ENCODE data around the gene ADAMTS18.

ADAMTS18 gene

DNA sequence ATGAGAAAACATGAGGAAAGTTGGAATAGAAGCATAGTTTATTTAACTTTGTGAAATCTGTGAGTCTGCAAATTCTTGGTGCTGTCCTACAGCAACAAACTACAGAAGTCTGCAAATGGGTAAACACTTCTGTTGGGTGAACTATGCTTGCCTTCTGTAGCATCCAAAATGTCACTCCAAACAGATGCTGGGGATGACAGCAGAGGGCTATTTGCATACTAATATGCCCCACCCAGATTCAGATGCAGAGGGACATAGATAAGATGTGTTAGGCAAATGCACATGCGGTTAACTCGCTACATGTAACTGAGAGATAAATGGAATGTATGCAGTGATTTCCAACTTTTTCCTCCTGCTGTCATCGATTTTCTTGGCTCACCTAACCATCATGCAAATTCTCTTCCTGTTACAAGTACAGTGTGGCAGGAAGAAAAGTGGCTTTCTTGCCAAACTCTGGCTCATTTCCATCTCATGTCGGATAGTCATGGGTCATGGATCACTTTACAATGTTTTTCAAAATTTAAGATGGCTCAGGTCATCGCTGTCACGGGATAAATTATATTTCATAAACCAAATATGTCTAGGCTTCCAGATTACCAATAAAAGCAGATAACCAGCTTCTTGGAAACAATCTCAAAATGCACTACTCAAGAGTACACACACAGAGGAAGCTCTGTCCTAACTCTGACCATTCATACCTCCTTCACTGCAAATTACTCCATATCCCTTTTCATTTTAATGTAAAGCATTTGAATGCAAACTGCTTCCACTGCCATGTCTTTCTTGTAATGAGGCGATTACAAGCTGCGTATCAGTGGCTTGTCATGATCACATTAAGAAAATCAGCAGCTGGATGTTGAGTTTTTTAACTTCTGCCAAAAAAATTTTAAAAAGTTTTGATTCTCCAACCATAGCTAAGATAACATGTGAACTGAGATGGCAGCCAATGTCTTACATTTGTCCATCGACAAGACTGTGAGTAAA lies 47.7 kb downstream of the ADAMTS18 start:
- DNase-seq, result no peak

DNA sequence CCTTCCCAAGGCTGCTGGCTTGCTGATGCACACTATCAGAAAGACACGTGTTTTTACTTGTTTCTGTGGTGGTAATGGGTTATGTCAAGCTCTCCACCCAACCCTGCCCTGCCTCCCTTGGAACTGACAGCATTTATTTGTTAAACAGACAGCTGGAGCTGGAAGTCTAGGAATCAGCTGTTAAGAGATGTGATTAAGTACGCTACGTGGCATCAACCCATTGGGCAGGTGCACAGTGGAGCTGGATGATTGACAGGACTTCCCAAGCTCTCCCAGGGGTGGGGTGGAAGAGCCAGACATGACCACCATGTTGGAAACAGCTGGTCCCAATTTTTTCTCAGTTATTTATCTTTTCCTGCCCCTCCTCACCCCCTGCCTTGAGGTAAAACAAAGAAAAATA lies 49.4 kb downstream of the ADAMTS18 start:
- DNase-seq, result no peak

DNA sequence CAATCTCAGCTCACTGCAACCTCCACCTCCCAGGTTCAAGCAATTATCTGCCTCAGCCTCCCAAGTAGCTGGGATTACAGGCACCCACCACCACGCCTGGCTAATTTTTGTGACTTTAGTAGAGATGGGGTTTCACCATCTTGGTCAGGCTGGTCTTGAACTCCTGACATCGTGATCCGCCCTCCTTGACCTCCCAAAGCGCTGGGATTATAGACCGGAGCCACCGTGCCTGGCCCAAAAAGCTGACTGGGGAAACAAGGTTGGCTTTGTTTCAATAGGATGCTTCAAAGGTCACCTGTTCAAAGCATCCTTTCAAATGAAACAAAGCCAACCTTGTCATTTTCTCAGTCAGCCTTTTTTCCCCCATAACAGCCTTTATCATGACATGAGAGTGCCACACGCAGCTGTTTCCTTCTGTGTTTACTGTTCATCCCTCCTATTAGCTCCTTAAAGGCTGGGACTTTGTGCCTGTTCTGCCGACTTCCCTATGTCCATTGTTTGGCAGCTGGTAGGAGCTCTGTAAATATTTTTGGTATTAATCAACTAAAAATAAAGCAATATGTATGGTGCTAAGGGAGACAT lies 51.1 kb downstream of the ADAMTS18 start:
- no peak for DNase-seq

DNA sequence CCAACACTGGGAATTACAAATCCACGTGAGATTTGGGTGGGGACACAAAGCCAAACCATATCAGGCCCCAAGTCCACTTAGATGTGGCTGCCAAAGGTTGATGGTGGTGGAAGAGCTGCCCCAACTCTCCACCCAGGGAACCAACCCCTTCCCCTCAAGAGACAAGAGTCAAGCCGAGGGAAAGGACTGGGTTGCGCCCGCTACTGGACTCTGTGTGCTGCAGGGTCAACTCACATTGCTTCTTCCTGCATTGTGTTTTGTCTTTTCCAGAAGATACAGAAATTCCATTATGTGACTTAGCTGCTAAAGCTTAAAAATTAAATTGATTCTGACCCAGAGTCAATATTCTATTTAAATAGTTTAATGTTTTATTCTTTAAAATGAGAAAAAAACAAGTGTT lies 58.5 kb downstream of the ADAMTS18 start:
- no peak for DNase-seq

DNA sequence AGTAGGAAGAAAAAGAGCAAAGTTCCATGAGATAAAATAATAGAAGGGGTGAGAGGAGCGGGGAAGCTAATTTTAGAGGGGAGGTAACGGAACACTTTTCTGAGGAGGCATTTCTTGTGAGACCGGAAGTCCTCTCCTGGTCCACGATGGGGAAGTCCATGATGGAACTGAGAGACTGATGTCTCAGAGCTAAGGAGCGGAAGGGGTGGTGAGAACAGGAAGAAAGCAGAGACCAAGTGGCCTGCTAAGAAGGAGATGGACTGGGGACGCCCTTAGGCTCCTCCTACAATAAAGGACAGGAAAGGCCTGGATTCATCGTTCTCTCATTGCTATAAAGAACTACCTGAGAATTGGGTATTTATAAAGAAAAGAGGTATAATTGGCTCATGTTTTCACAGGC lies 59.4 kb downstream of the ADAMTS18 start:
- DNase-seq, result no peak

DNA sequence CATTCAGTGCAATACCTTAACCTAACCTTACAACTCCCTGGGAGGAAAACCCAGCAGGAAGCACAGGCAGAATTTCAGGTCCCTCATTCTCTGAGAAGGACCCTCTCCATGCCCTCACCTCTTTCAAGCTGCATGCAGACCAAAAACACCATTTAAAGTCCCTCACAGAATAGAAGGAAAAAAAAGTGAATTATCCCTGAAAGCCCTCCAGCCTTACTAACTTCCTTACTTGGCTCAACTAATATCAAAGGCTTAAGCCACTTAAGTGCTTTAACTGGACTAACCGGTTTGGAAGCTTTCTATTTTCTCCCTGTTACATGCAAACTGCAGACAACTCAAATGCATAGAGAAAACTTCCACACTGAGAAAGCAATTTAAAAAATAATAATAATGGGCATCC lies 60.5 kb downstream of the ADAMTS18 start:
- peak; percentile 38 for DNase-seq

DNA sequence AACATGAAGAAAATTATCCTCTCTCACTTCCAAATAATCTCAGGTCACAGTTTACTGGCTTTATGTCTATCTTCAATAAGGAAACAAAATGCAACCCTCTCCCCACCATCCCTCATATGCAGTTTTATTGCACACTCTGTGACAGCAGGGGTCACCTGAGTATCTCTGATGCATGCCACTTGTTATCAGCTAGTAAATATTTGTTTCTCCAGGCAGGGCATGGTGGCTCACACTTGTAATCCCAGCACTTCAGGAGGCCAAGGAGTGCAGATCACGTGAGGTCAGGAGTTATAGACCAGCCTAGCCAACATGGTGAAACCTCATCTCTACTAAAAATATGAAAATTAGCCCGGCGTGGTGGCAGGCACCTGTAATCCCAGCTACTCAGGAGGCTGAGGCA lies 61.1 kb downstream of the ADAMTS18 start:
- no peak for DNase-seq

DNA sequence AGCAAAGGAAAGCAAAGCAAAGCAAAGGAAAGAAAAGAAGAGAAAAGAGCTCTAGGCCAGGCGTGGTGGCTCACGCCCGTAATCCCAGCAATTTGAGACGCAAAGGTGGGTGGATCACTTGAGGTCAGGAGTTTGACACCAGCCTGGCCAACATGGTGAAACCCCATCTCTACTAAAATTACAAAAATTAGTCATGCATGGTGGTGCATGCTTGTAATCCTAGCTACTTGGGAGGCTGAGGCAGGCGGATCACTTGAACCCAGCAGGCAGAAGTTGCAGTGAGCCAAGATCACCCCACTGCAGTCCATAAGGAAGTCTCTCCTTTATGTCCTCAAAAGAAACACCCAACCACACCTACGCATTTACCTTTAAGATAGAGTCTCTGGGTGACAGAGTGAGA lies 70.1 kb downstream of the ADAMTS18 start:
- DNase-seq, result no peak

DNA sequence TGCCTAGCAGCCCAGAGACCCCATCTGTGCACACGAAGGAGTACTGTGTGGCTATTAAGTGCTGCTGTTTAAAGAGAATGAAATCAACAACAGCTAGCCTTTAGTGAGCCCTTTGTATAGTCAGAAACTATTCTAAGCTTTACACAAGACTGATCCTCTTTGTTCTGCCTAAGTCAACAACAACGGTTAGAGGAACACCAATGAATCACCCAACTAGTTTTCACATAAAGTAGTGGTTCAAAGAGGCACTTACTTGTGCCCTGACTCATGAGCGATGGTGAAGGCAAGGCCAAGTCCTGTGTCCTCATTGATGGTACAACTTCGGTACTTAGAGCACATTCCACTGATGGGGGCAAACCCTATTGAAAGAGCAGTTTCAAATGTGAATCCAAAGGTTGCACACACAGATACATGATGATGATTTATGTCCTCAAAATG lies 75.8 kb downstream of the ADAMTS18 start:
- DNase-seq, result no peak

DNA sequence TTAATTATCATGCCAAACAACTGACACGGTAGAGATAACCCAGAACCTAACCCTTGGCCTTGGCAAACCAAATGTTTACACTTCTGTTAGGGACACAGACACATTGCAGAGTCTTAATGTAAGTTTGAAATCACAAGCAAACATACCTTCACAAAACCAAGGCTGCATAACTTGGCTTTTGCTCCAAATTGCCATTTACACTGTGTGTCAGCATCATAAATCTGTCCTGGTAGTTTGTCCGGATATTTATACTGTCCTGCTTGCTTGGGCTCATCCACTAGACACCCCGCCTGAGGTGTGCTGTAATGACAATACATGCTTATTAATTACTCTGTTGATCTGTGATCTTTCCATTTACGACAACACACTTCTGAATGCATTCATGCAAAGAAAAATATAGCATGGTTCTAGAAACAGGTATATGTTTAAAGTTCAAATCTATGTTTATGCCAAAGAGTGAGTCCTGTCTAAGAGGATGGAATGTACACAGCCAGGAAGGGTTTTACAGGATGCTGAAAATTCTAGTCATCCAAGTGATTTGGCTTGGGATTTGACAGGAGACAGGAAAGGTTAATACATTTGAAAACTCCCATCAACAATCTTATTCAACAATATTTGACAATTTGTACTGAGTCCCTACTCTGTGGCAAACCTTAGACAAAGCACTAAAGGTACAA lies 81.1 kb downstream of the ADAMTS18 start:
- DNase-seq, result no peak

DNA sequence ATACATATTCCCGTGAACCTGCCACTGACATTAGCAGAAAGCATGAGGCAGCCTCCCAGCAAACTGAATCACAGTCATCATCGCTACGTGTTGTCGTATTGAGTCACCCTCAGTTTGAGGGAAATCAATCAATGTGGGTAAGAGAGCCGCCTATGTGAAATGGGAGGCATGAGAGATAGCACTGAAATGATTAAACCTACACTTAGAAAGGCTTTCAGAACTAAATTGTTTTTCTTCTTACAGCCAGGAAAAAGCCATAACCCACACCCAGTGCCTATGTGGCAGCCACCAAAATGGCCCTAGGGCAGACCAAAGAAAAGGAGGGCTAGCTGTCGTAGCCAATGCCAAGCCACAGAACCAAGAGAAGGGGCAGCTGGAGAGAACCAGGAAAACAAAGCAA lies 90.5 kb downstream of the ADAMTS18 start:
- no peak for DNase-seq

DNA sequence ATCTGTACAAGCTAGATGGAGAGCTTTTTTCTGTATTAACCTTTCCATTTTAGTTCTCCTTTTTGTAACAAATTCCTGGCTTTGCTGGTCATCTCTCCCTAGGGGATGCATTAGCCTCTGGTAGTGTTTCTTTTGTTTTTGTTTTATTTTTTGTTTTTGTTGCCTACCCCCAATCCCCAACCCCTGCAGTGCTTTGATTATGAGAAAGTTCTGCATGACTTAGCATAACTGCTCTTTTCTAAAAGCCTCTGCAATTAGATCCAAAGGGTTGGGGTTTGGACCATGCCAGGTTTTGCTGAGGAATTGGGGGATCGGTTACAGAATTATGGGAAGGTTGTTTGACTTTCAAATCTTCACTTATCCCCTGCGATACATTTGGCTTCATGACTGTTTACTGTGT lies 98.2 kb downstream of the ADAMTS18 start:
- no peak for DNase-seq

DNA sequence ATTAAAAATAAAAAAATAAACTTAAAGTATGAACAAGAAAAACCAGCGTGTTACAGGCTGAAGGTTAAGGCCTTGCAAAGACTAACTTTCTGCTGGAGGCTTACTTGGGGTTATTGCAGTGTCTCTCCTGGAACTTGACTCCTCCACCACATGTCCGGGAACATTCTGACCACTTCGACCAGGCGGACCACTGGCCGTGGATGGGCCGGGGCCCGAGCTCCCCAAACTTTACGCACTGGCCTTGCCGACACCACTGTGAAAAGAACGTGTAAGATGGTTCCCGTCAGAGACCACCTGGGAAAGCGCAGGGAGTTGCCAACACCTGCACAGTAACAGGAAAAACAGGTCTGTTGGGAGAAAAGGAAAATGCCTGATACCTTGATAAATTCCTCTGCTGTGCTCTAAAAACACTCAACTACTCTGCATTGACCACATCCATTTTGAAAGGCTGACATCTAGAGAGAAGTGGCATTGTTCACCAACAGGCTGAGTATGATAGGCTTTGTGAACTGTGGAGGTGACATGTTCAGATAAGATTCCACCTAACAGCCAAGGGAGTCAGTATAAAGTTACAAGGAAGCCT lies 99.1 kb downstream of the ADAMTS18 start:
- no peak for DNase-seq

DNA sequence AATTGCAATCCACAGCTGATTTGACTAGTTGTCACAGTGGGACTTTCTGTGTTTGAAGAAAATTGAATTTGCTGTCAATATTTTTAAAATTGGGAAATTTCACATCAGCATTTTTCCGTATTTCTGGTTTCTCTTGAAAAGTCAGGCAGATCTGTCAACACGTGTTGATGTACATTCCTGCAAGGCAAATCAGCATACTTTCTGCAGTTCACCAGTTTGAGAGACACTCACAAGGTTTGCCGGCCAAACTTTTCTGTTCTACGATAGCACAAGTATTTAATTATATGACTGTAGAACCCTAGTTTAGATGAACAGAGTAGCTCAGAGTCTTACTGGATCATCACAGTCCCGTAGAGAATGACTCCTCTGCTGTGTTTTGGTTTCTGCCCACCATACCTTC lies 102.0 kb downstream of the ADAMTS18 start:
- no peak for DNase-seq

DNA sequence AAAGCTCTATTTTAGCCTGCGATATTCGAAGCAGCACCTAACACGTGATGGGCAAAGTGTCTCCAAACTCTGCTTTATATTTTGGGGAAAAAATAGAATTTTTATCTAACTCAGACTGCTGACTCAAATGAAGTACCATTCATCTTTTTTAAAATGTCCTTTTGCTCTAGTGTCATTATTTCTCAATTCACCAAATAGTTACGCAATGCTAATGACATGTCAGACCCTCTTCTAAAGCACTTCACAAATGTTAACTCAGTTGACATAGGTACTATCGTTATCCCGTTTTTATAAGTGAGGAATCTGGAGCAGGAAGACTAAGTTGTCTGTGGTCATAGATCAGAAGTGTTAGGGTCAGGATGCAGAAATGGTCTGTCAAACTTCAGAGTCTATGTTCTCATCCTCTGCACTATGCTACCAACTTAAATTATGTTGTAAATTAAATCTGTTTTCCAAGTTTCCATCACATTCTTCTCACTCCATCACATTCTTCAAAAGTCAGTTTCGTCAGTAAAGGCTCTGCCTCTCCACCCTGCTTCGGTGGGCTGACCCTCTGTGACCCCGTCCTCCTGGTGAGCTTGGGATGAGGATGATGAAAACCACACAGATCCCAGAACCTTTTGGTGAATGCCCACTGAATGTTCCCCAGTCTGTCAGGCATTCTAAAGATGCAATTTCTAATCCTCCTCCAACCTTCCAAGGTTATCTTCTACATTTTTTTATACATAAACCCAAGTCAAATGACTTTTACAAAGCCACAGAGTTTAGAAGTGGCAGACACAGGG lies 102.8 kb downstream of the ADAMTS18 start:
- no peak for DNase-seq

DNA sequence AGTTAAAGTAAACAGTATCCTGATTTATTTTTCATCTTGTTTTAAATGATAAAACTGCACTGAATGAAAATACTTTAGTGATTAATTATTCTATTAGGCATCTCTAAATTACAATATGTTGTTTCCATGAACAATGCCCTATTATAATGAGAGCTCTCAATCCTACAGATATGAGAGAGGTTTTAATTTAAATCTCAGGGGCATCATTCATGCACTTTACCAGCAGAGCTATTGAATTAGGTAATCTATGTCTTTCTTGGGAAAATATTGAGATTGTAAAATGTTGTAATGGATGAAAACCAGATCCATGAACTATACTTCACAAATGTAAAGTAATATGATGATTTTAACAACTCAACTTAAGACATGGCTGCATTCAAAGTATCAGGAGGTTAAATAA lies 103.8 kb downstream of the ADAMTS18 start:
- no peak for DNase-seq

DNA sequence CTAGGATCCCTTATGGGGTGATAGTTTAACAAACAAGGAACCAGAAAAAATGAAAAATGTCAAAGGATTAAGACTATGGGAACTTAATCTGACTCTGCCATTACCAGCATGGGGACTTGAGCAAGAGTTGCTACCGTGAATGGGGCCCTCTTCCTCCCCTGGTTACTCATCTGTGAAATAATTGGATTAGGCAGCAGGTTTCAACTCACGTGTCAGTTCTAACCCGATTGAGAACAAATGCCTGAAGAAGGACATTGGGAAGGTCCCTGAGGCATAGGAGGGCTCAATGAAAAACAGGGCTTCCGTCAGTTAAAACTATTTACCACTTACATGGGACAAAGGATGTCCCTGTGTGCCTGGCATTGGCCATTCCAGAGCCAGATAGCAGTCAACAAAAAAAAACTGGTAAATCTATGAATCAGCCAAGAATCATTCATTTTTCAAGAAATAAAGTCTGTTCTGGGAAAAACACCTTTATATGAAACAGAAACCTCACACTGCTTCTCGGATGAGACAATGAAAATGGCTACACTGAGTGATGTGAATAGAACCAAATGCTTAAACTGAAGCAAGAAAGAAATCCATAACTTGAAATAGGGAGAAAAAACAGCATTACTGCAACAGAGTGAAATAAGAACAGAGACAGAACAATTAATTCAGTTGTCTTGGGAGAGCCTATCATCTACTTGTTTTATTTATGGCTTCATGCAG lies 104.3 kb downstream of the ADAMTS18 start:
- no peak for DNase-seq

DNA sequence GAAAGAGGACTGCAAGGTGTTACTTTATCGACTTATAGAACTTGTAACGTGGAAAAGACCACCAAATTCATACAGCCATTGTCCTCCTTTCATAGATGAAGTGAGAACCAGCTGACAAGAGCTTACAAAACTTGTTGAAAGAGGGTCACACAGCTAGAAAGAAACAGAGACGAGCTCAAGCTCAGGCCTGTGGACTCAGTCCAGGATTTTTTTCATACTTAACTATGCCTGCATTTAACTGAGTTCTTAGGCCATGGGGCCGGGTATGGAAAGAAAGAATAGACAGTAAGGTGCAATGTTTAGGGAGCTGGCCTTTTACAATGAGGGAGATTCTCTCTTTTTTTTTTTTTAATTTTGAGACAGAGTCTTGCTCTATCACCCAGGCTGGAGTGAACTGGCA lies 106.1 kb downstream of the ADAMTS18 start:
- DNase-seq, result no peak

DNA sequence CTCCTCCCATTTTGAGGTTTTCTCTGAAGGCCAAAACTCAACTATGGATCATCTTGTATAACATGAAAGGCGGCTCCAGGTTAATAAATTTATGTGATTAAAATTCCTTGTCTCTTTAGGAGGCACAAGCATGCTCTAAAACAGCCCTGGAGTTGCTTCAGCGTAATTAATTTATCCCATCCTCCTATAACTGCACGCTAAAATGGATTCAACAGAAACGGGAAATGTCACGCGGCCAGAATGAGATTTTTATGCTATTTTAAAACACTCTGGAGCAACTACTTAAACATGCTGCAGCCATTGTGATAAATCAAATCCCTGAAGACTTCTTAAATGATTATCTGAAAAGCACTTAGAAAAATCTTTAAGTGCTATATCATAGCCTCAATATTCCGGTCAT lies 106.6 kb downstream of the ADAMTS18 start:
- DNase-seq, result no peak

DNA sequence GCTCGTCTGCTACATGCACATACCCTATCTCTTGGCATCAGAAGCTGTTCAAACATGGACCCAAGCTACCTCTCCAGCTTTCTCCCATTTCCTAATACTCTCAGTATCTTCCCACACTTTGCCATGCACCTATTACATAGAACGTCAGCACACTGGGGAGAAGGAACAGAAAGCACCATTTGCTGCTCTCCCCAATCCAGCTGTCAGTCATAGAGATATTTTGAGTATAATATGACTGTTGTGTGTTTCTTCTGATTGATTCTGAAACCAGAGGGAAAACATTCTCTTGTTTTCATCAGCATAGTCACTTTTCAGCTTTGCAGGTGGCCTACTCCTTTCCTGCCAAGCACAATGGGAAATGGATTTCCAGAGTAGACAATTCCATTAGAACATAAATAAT lies 107.1 kb downstream of the ADAMTS18 start:
- no peak for DNase-seq

DNA sequence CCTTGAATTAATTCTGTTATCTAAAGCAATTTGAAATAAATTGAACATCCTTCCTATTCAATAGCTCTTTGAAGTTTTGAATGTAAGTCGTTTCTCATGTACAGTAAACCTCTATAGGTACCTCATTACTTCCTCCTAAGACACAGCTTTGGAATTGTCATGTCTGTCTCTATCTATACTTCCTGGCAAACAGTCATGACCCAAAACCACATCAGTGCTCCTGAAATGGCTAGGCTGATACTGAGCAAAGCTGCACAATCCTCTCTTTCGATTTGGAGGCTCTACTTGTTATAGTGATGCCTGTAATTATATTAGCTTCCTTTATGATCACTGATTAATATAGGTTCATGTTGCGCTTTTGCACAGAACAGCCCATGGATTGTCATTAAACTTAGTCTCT lies 110.1 kb downstream of the ADAMTS18 start:
- no peak for DNase-seq

DNA sequence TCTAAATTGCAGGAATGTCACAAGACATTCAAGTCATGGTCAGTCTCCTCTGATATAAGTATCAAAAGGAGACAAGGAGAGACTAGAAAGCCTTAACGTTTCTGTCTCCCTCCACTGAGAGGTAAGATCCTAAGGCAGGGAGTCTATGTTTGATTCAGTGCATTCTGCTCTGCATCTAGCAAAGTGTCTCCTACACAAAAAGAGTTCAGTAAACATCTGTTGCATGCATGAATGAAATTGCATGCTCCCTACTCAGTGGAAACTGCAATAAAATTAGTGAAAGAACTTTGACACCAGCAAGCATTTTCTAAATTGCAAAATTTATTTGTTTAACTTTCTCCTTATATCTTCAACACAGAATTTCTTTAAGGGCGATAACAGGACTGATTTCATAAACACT lies 111.1 kb downstream of the ADAMTS18 start:
- no peak for DNase-seq

Data from NCI-H1105 (cell line).